Measurements from ENCODE around the gene RASGEF1C. TPM values are rescaled to one million over a fixed set of nuclear protein-coding genes. Genes with fewer than 3 reads are reported as not detected.
A peak's percentile ranks its signal among the peaks of the same experiment; 100 is the strongest.

The RASGEF1C gene
- total RNA-seq, 1 donor = under 0.01 TPM

DNA sequence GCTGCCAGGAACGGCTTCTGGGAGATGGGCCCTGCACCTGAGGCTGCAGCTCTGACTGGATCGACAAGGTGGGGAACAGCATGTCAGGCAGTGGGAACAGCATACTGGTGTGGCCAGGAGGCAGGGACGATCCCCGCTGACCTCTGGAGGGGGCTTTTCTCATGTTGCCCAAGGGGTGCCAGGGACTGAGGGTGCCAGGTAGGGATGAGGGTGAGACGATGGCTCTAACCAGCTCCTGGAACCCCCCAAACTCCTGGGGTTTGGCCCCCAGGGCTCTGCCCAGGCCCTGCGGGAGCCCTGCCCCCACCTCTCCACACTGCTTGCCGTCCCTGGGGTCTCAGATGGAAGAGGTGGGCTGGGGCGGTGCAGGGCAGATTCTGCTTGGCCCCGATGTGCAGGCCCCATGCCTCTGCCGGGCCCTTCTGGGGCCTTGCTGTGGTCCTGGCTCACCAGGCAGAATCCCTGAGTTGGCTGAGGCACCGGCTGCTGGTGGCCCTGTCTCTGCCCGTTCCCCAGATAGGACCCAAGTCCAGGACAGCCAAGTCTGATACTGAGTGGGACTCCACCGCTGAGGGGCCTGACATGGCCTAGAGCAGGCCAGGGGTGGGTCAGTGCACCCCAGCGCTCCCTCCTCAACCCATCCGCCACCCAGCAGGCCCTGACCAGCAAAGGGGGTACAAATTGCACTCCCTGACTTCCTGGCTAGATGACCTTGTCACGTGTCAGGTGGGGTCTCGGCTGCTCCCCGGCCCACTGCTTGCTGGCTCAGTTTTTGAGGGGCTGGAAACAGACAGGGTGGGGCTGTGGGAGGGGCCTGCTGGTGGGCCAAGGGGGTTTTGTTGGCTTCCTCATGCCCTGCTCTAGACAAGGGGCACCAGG lies 109.0 kb downstream of the RASGEF1C start:
- H3K4me1 ChIP-seq (ENCODE audit: insufficient read depth, low read length) = peaks cover 3% of the 10 kb centered on the region
- DNase-seq (ENCODE audit: insufficient read length, low spot score, missing footprints) = peak; percentile 49
- no peaks in the 10 kb centered on the region for H3K36me3 ChIP-seq (ENCODE audit: insufficient read depth, low read length)
- no peaks in the 10 kb centered on the region for H3K79me2 ChIP-seq (ENCODE audit: insufficient read depth, low read length)
- no peak overlapping the region for H3K27ac ChIP-seq (ENCODE audit: low read depth, low read length)
- no peak overlapping the region for H3K4me3 ChIP-seq (ENCODE audit: insufficient read depth, low read length)
- TF ChIP-seq, protein P1, sequence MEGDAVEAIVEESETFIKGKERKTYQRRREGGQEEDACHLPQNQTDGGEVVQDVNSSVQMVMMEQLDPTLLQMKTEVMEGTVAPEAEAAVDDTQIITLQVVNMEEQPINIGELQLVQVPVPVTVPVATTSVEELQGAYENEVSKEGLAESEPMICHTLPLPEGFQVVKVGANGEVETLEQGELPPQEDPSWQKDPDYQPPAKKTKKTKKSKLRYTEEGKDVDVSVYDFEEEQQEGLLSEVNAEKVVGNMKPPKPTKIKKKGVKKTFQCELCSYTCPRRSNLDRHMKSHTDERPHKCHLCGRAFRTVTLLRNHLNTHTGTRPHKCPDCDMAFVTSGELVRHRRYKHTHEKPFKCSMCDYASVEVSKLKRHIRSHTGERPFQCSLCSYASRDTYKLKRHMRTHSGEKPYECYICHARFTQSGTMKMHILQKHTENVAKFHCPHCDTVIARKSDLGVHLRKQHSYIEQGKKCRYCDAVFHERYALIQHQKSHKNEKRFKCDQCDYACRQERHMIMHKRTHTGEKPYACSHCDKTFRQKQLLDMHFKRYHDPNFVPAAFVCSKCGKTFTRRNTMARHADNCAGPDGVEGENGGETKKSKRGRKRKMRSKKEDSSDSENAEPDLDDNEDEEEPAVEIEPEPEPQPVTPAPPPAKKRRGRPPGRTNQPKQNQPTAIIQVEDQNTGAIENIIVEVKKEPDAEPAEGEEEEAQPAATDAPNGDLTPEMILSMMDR (IDR thresholded peaks at IDR 0.05; ENCODE audit: extremely low read depth, low read depth, low read length) = no peak
- H3K9me3 ChIP-seq (ENCODE audit: low read depth, low read length) = no peaks in the 10 kb centered on the region
- H3K4me2 ChIP-seq (ENCODE audit: insufficient read depth, low read length) = no peak overlapping the region
- H2AFZ ChIP-seq (ENCODE audit: low read length) = no peak overlapping the region
- H4K20me1 ChIP-seq (ENCODE audit: insufficient read depth, low read length) = no peaks in the 10 kb centered on the region
- no peaks in the 10 kb centered on the region for H3K27me3 ChIP-seq (ENCODE audit: insufficient read depth, low read length)

DNA sequence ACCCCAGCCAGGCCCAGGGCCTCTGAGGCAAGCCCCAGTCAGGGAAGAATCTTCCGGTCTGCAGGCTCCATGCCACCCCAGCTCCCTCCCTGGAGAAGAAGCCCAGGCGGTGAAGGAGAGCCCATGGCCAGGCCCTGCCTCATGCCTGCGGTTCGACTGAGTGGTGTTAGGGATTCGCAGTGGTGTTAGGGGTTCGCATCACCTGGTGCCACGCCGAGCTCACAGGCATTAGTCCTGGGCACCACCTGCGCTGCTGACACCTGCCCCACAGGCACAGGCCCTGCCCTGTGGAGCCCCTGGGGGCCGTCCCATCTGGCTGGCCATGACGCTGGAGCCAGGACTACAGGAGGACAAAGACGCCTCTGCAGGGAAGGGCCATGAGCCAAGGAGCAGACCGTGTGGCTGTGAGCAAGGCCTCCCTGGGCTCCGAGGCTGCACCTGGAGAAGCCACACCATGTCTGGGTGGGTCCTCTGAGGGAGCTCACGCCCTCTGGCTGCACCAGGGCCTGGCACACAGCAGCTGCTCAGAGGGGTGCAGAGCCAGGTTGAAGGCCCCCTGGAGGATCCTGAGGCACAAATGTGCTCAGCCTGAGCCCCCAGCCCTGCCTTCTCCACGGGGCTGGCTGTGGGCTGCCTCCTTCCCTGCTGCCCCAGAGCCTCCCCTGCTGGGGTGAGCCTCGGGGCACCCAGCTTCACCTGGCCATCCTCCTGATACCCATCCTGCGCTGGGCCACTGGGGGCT lies 109.8 kb downstream of the RASGEF1C start:
- H3K27me3 ChIP-seq (ENCODE audit: insufficient read depth, low read length) = no peaks in the 10 kb centered on the region
- no peaks in the 10 kb centered on the region for H3K9me3 ChIP-seq (ENCODE audit: low read depth, low read length)
- H2AFZ ChIP-seq (ENCODE audit: low read length) = no peak overlapping the region
- no peaks in the 10 kb centered on the region for H4K20me1 ChIP-seq (ENCODE audit: insufficient read depth, low read length)
- H3K4me3 ChIP-seq (ENCODE audit: insufficient read depth, low read length) = no peak overlapping the region
- H3K4me1 ChIP-seq (ENCODE audit: insufficient read depth, low read length) = no peaks in the 10 kb centered on the region
- H3K79me2 ChIP-seq (ENCODE audit: insufficient read depth, low read length) = no peaks in the 10 kb centered on the region
- H3K36me3 ChIP-seq (ENCODE audit: insufficient read depth, low read length) = no peaks in the 10 kb centered on the region
- TF ChIP-seq, protein P1 (IDR thresholded peaks at IDR 0.05; ENCODE audit: extremely low read depth, low read depth, low read length) = no peak
- peak; percentile 30 for DNase-seq (ENCODE audit: insufficient read length, low spot score, missing footprints)
- H3K4me2 ChIP-seq (ENCODE audit: insufficient read depth, low read length) = no peak overlapping the region
- H3K27ac ChIP-seq (ENCODE audit: low read depth, low read length) = no peak overlapping the region

DNA sequence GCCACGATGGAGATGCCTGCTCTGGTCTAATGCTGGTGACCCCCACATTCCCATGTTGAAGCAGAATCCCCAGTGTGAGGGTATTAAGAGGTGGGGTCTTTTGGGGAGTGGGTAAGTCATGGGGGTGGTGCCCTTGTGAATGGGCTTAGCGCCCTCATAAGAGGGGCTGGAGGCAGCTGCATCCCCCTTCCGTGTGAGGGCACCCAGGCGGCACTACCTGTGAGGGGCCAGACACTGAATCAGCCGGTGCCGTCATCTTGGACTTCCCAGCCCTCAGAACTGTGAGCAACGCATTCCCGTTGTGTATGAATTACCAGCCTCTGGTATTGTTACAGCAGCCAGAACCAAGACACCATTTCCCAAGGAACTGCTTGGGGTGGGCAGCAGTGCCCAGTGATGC lies 110.5 kb downstream of the RASGEF1C start:
- TF ChIP-seq, protein P1 (IDR thresholded peaks at IDR 0.05; ENCODE audit: extremely low read depth, low read depth, low read length) = no peak
- Histone ChIP-seq H3K9me3 (ENCODE audit: low read depth, low read length) (no peaks in the 10 kb centered on the region), H3K27ac (ENCODE audit: low read depth, low read length) (no peak overlapping the region)

DNA sequence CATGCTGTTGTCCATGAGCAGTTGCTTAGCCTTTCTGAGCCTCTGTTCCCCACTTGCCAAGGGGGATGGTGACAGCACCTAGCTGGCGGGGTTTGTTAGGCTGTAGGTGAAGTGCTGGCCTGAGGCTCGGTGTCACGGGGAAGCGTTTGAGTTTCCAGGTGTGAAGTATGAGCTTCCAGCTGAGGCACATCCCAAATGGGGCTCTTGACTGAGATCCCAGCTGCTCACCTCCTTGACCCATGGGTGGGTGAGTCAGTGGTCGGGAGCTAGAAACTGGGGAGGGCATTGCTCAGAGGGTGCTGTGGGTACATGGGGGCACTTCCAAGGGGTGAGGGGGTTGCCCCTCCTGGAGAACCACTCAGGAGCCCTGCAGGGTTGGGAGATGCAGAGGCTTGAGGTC lies 111.1 kb downstream of the RASGEF1C start:
- Histone ChIP-seq H3K4me1 (ENCODE audit: insufficient read depth, low read length) (no peaks in the 10 kb centered on the region), H3K79me2 (ENCODE audit: insufficient read depth, low read length) (no peaks in the 10 kb centered on the region), H3K9me3 (ENCODE audit: low read depth, low read length) (no peaks in the 10 kb centered on the region), H3K36me3 (ENCODE audit: insufficient read depth, low read length) (no peaks in the 10 kb centered on the region), H3K4me2 (ENCODE audit: insufficient read depth, low read length) (no peak overlapping the region), H3K27me3 (ENCODE audit: insufficient read depth, low read length) (no peaks in the 10 kb centered on the region), H3K4me3 (ENCODE audit: insufficient read depth, low read length) (no peak overlapping the region), H4K20me1 (ENCODE audit: insufficient read depth, low read length) (no peaks in the 10 kb centered on the region), H3K27ac (ENCODE audit: low read depth, low read length) (no peak overlapping the region), H2AFZ (ENCODE audit: low read length) (no peak overlapping the region)
- DNase-seq (ENCODE audit: insufficient read length, low spot score, missing footprints) = no peak
- TF ChIP-seq, protein P1 (IDR thresholded peaks at IDR 0.05; ENCODE audit: extremely low read depth, low read depth, low read length) = no peak

More for the DNA sequence above, 110.5 kb downstream of the RASGEF1C start:
- no peaks in the 10 kb centered on the region for H3K4me1 ChIP-seq (ENCODE audit: insufficient read depth, low read length)
- no peak overlapping the region for H3K4me3 ChIP-seq (ENCODE audit: insufficient read depth, low read length)
- no peaks in the 10 kb centered on the region for H3K79me2 ChIP-seq (ENCODE audit: insufficient read depth, low read length)
- H3K4me2 ChIP-seq (ENCODE audit: insufficient read depth, low read length) = no peak overlapping the region
- H3K27me3 ChIP-seq (ENCODE audit: insufficient read depth, low read length) = no peaks in the 10 kb centered on the region
- DNase-seq (ENCODE audit: insufficient read length, low spot score, missing footprints) = no peak
- H3K36me3 ChIP-seq (ENCODE audit: insufficient read depth, low read length) = no peaks in the 10 kb centered on the region
- H4K20me1 ChIP-seq (ENCODE audit: insufficient read depth, low read length) = no peaks in the 10 kb centered on the region
- no peak overlapping the region for H2AFZ ChIP-seq (ENCODE audit: low read length)
